GM18511 (cell line): ENCODE data around the gene CEP170B.
"Not testable (repeated sequence)": the region's sequence is repeated elsewhere in the genome, so short reads cannot be mapped to it uniquely, and the experiment has no call there.

Source experiments
- ATAC-seq: cut with Tn5 transposase; IDR thresholded peaks from one replicate; pipeline ENCODE4 v1.9.1; 2021; ENCODE audit warnings: mild to moderate bottlenecking, moderate library complexity; ENCODE audit not compliant: unreplicated experiment

CEP170B gene

DNA sequence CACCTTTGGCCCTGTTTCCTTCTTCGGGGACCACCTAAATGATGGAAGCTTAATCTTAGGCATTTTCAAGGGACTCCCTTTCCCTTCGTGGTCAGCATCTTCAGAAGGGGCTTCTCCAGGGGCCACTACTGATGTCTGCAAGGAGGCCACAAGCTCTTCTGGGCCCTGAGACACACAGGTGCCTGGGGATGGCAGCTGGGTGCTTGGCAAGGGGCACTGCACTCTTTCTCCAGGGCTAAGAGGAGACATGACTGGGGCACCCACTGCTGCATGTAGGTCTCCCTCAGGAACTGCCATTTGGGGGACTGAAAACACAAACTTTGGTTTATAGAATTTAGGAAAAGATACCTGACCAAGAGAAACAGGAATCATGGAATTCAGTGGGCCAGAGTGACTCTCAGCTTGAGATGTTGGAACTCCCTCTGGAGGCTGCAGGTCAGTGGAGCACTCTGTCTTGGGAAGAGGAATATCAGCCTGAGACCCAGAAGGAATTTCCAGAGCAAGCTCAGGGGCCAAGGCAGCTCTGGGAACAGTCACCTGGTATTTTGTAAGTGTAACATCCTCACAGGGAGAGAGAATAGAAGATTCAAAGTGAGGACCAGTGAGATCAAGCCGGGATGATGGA, 75.6 kb downstream of the CEP170B start:
- ATAC-seq, result no peak

- ATAC-seq, result no peak
These were observed 76.7 kb downstream of the CEP170B start for GRCh38 chr14:104941508-104942365.

DNA sequence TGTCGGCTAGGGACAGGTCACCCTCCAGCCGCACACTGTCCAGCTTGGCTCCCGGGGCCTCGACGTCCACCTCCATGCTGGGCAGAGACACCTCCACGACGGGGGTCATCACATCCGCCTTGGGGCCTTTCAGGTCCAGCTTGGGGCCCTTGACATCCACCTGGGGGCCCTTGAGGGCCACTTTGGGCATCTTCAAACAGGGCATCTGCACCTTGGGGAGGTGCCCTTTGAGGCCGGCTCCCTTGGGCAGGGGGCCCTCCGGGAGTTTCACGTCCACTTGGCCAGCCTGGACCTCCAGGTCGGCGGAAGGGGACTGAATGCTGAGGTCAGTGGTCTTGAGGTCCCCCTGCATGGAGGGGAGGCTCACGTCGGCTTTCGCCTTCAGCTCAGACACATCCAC, 77.5 kb downstream of the CEP170B start:
- ATAC-seq, result no peak

- ATAC-seq, result not testable (repeated sequence)
These were observed 78.3 kb downstream of the CEP170B start for GRCh38 chr14:104943216-104944015.

- ATAC-seq, result not testable (repeated sequence)
These were observed 78.9 kb downstream of the CEP170B start for GRCh38 chr14:104944016-104944308.

GRCh38 chr14:104944436-104945205, 79.6 kb downstream of the CEP170B start:
- ATAC-seq, result not testable (repeated sequence)

- not testable (repeated sequence) for ATAC-seq
These were observed 80.2 kb downstream of the CEP170B start for GRCh38 chr14:104945266-104945665.
